SK-N-MC (cell line): Measurements from ENCODE around the gene GCSAM.

Experiments
- EZH2 ChIP-seq: fragments of 200-600 bp; sonication (generic); IDR thresholded peaks from one replicate; pipeline ENCODE4 v1.6.1; 2017; ENCODE audit warnings: antibody characterized with exemption
- FOXP2 ChIP-seq: optimal IDR thresholded peaks from 2 replicates; pipeline ENCODE3; 2011; ENCODE audit warnings: mild to moderate bottlenecking, moderate library complexity; ENCODE audit not compliant: insufficient read depth; ENCODE audit errors: extremely low read length, control extremely low read depth
- POLR2AphosphoS5 ChIP-seq: IDR thresholded peaks from 2 replicates; pipeline ENCODE4 v1.6.1; 2012; ENCODE audit warnings: mild to moderate bottlenecking, low read depth, low read length, borderline replicate concordance

GRCh38 chr3:112167758-112168157, 34.7 kb upstream of the GCSAM start:
- no peak for TF ChIP-seq EZH2
- TF ChIP-seq POLR2AphosphoS5, result no peak
- no peak for TF ChIP-seq FOXP2
